Mesenchymal stem cell (in vitro differentiated cells and primary cell): Measurements from ENCODE around the gene CDC20B.
"Not testable (repeated sequence)": the region's sequence is repeated elsewhere in the genome, so short reads cannot be mapped to it uniquely, and the experiment has no call there.

ENCODE experiments used
- DNase-seq: peaks from one replicate; pipeline ENCODE4 v3.0.0-alpha.2; 2013
- H2AFZ ChIP-seq: one replicate; pipeline ENCODE4 v1.6.1; 2013; ENCODE audit warnings: low read depth, mild to moderate bottlenecking, control low read depth, inconsistent platforms, low read length, moderate library complexity
- H2AK5ac ChIP-seq: 2 replicates; pipeline ENCODE4 v1.6.1; 2013; ENCODE audit warnings: low read length, moderate library complexity, mild to moderate bottlenecking, inconsistent platforms; ENCODE audit not compliant: severe bottlenecking
- H2BK120ac ChIP-seq: one replicate; pipeline ENCODE4 v1.6.1; 2013; ENCODE audit warnings: low read depth, mild to moderate bottlenecking, inconsistent platforms, low read length, moderate library complexity
- H2BK12ac ChIP-seq, 2 experiments: one replicate each; pipeline ENCODE4 v1.6.1; 2013; ENCODE audit warnings: inconsistent platforms in 2 of 2, low read length in 2 of 2, mild to moderate bottlenecking in 2 of 2, moderate library complexity in 2 of 2, control low read depth in 1 of 2
- H2BK15ac ChIP-seq: one replicate; pipeline ENCODE4 v1.6.1; 2013; ENCODE audit warnings: mild to moderate bottlenecking, low read depth, inconsistent platforms; ENCODE audit not compliant: poor library complexity, severe bottlenecking
- H2BK5ac ChIP-seq: 2 replicates; pipeline ENCODE4 v1.6.1; 2013; ENCODE audit warnings: low read depth, mild to moderate bottlenecking, low read length, control low read depth, inconsistent platforms; ENCODE audit not compliant: poor library complexity, severe bottlenecking
- H3K14ac ChIP-seq, 2 experiments: one replicate each; pipeline ENCODE4 v1.6.1; 2013; ENCODE audit warnings: inconsistent platforms in 2 of 2, low read length in 2 of 2, control low read depth in 1 of 2, mild to moderate bottlenecking in 1 of 2, moderate library complexity in 1 of 2
- H3K18ac ChIP-seq, 2 experiments: one replicate each; pipeline ENCODE4 v1.6.1; 2013; ENCODE audit warnings: inconsistent platforms in 2 of 2, low read length in 2 of 2, control low read depth in 1 of 2, low read depth in 1 of 2, mild to moderate bottlenecking in 1 of 2
- H3K23ac ChIP-seq, 2 experiments: one replicate each; pipeline ENCODE4 v1.6.1; 2013; ENCODE audit warnings: inconsistent platforms in 2 of 2, low read length in 2 of 2, mild to moderate bottlenecking in 2 of 2, moderate library complexity in 2 of 2, control low read depth in 1 of 2
- H3K27ac ChIP-seq: 2 replicates; pipeline ENCODE4 v1.5.1; 2013; ENCODE audit warnings: mild to moderate bottlenecking, moderate library complexity, low read length, control low read depth, inconsistent platforms; ENCODE audit not compliant: poor library complexity, severe bottlenecking
- H3K27me3 ChIP-seq, 2 experiments: 2 replicates each; pipeline versions ENCODE4 v1.6.1 to v1.7.0; 2013; ENCODE audit warnings: low read length in 2 of 2, mild to moderate bottlenecking in 2 of 2, moderate library complexity in 2 of 2, control low read depth in 1 of 2, inconsistent platforms in 1 of 2; ENCODE audit not compliant: control insufficient read depth in 1 of 2, insufficient read depth in 1 of 2
- H3K36me3 ChIP-seq, 2 experiments: 2 replicates each; pipeline versions ENCODE4 v1.6.1 to v1.7.0; 2013; ENCODE audit warnings: low read length in 2 of 2, control low read depth in 1 of 2, inconsistent platforms in 1 of 2, low read depth in 1 of 2, mild to moderate bottlenecking in 1 of 2; ENCODE audit not compliant: insufficient read depth in 2 of 2, control insufficient read depth in 1 of 2
- H3K4ac ChIP-seq, 2 experiments: one replicate each; pipeline ENCODE4 v1.6.1; 2013; ENCODE audit warnings: inconsistent platforms in 2 of 2, low read length in 2 of 2, mild to moderate bottlenecking in 2 of 2, moderate library complexity in 2 of 2, control low read depth in 1 of 2, low read depth in 1 of 2
- H3K4me1 ChIP-seq: 2 replicates; pipeline ENCODE4 v1.6.1; 2013; ENCODE audit warnings: low read depth, low read length, control low read depth; ENCODE audit not compliant: control insufficient read depth, insufficient read depth
- H3K4me2 ChIP-seq: 2 replicates; pipeline ENCODE4 v1.6.1; 2013; ENCODE audit warnings: low read length, mild to moderate bottlenecking, inconsistent platforms; ENCODE audit not compliant: poor library complexity, severe bottlenecking
- H3K4me3 ChIP-seq, 2 experiments: 2 replicates each; pipeline versions ENCODE4 v1.5.1 to v1.7.0; 2013; ENCODE audit warnings: low read length in 2 of 2, mild to moderate bottlenecking in 2 of 2, control low read depth in 1 of 2, low read depth in 1 of 2; ENCODE audit not compliant: insufficient read depth in 1 of 2
- H3K79me1 ChIP-seq: replicated peaks from 2 replicates; pipeline ENCODE4 v1.6.1; 2013; ENCODE audit warnings: mild to moderate bottlenecking, control low read depth, low read length, inconsistent platforms; ENCODE audit not compliant: poor library complexity, severe bottlenecking
- H3K9ac ChIP-seq: 2 replicates; pipeline ENCODE4 v1.7.0; 2013; ENCODE audit warnings: mild to moderate bottlenecking, low read length, moderate library complexity
- H3K9me3 ChIP-seq: 2 replicates; pipeline ENCODE4 v1.7.0; 2013; ENCODE audit warnings: mild to moderate bottlenecking, low read length; ENCODE audit not compliant: control insufficient read depth
- H4K8ac ChIP-seq: one replicate; pipeline ENCODE4 v1.6.1; 2013; ENCODE audit warnings: inconsistent platforms, mild to moderate bottlenecking, low read length, moderate library complexity
- H4K91ac ChIP-seq: one replicate; pipeline ENCODE4 v1.6.1; 2013; ENCODE audit warnings: mild to moderate bottlenecking, low read length, inconsistent platforms
- WGBS: methylation state at CpG from one replicate; pipeline ENCODE4 v1.1.7; 2013; ENCODE audit warnings: mixed read lengths; 5-methylcytosine and 5-hydroxymethylcytosine counted together

The CDC20B gene

GRCh38 chr5:55091011-55091410 is 82.0 kb downstream of the CDC20B start:
- not testable (repeated sequence) for H2AFZ ChIP-seq, H4K91ac ChIP-seq, H2BK15ac ChIP-seq, DNase-seq, H3K14ac ChIP-seq, H3K9me3 ChIP-seq, H4K8ac ChIP-seq, H3K23ac ChIP-seq, H3K18ac ChIP-seq, H2BK5ac ChIP-seq, H2BK12ac ChIP-seq, H3K4me3 ChIP-seq, H3K4ac ChIP-seq, H2BK120ac ChIP-seq, H3K36me3 ChIP-seq, H3K27ac ChIP-seq, H3K4me1 ChIP-seq, H3K79me1 ChIP-seq, H2AK5ac ChIP-seq, H3K4me2 ChIP-seq, H3K9ac ChIP-seq, H3K27me3 ChIP-seq
- 66% methylated on average over 5 of the region's 6 CpGs for WGBS

GRCh38 chr5:55089301-55089700 is 83.7 kb downstream of the CDC20B start:
- not testable (repeated sequence) for H4K91ac ChIP-seq, H3K27me3 ChIP-seq, H2AK5ac ChIP-seq, DNase-seq, H3K4me2 ChIP-seq, H2AFZ ChIP-seq, H3K4ac ChIP-seq, H3K9me3 ChIP-seq, H3K23ac ChIP-seq, H3K14ac ChIP-seq, H4K8ac ChIP-seq, H3K4me1 ChIP-seq, H3K18ac ChIP-seq, H3K9ac ChIP-seq, H3K79me1 ChIP-seq, H3K4me3 ChIP-seq, H2BK120ac ChIP-seq, H2BK15ac ChIP-seq, H2BK5ac ChIP-seq, H2BK12ac ChIP-seq, H3K36me3 ChIP-seq, H3K27ac ChIP-seq
- WGBS, result 66% methylated on average over 2 of the region's 2 CpGs

GRCh38 chr5:55081541-55081940 is 91.4 kb downstream of the CDC20B start:
- Histone ChIP-seq H3K27me3 (no peaks in the 10 kb centered on the region), H3K18ac (no peak overlapping the region), H3K36me3 (no peaks in the 10 kb centered on the region), H3K79me1 (no peaks in the 10 kb centered on the region), H3K14ac (no peak overlapping the region), H2BK120ac (no peak overlapping the region), H2BK5ac (no peak overlapping the region), H3K4me1 (no peaks in the 10 kb centered on the region), H3K27ac (no peak overlapping the region), H3K4me3 (no peak overlapping the region), H3K9me3 (peaks cover 4% of the 10 kb centered on the region), H2BK12ac (no peak overlapping the region), H2AK5ac (no peak overlapping the region), H3K4me2 (no peak overlapping the region), H3K9ac (no peak overlapping the region), H4K91ac (no peak overlapping the region), H3K4ac (no peak overlapping the region), H4K8ac (no peak overlapping the region), H2AFZ (no peak overlapping the region), H2BK15ac (no peak overlapping the region), H3K23ac (no peak overlapping the region)
- no peak for DNase-seq

- no peak overlapping the region for H2BK12ac ChIP-seq
Observed at GRCh38 chr5:55073211-55073610, 99.8 kb downstream of the CDC20B start.

More at GRCh38 chr5:55073211-55073610, 99.8 kb downstream of the CDC20B start:
- Histone ChIP-seq H4K91ac (no peak overlapping the region), H3K23ac (no peak overlapping the region), H2BK120ac (no peak overlapping the region), H4K8ac (no peak overlapping the region), H3K4me1 (no peaks in the 10 kb centered on the region), H3K79me1 (no peaks in the 10 kb centered on the region), H2AK5ac (no peak overlapping the region), H3K14ac (no peak overlapping the region), H2BK15ac (no peak overlapping the region), H2AFZ (no peak overlapping the region), H3K9me3 (no peaks in the 10 kb centered on the region), H3K18ac (no peak overlapping the region), H3K27me3 (peaks cover 0 to 7% of the 10 kb centered on the region in 2 experiments), H3K4me3 (no peak overlapping the region), H3K36me3 (no peaks in the 10 kb centered on the region), H3K4me2 (no peak overlapping the region), H2BK5ac (no peak overlapping the region), H3K27ac (no peak overlapping the region), H3K4ac (no peak overlapping the region), H3K9ac (no peak overlapping the region)
- DNase-seq, result no peak
- WGBS, result 92% methylated on average over 2 of the region's 3 CpGs
